Fibroblast of lung (primary cell): ENCODE results near the gene LTBP4. TPM values are rescaled to one million over a fixed set of nuclear protein-coding genes. Genes with fewer than 3 reads are reported as not detected.
A peak's percentile ranks its signal among the peaks of the same experiment; 100 is the strongest.

ENCODE experiments used
- DNase-seq, 2 donors: peaks; one replicate each; pipeline versions ENCODE4 v3.0.0 to v3.0.0-alpha.2; 2010; ENCODE audit warnings: low read depth in 2 of 2
- H2AFZ ChIP-seq: 2 replicates; pipeline ENCODE4 v1.5.1; 2012; ENCODE audit warnings: low read length, control low read depth, inconsistent platforms
- H3K27ac ChIP-seq: 2 replicates; pipeline ENCODE4 v1.5.1; 2011; ENCODE audit warnings: low read length, control low read depth; ENCODE audit not compliant: insufficient read depth
- H3K27me3 ChIP-seq: 2 replicates; pipeline ENCODE4 v1.5.1; 2011; ENCODE audit warnings: mild to moderate bottlenecking, low read length; ENCODE audit not compliant: control insufficient read depth, insufficient read depth
- H3K36me3 ChIP-seq: 2 replicates; pipeline ENCODE4 v1.5.1; 2011; ENCODE audit warnings: low read length; ENCODE audit not compliant: control insufficient read depth, insufficient read depth
- H3K4me1 ChIP-seq: 2 replicates; pipeline ENCODE4 v1.5.1; 2011; ENCODE audit warnings: low read length; ENCODE audit not compliant: control insufficient read depth, insufficient read depth; ENCODE audit errors: extremely low read depth
- H3K4me2 ChIP-seq: 2 replicates; pipeline ENCODE4 v1.5.1; 2011; ENCODE audit warnings: low read length, control low read depth; ENCODE audit not compliant: insufficient read depth; ENCODE audit errors: extremely low read depth
- H3K4me3 ChIP-seq, 4 experiments: fragments of 200-600 bp in 1 of 4; sonication (generic) in 1 of 4; replicated peaks in 1 of 4; 2 replicates each; pipeline ENCODE4 v1.5.1; 2011 to 2016; ENCODE audit warnings: low read length in 4 of 4, low read depth in 3 of 4, mild to moderate bottlenecking in 3 of 4, control low read depth in 2 of 4, inconsistent platforms in 1 of 4, mixed read lengths in 1 of 4; ENCODE audit not compliant: insufficient read depth in 1 of 4; ENCODE audit errors: control extremely low read depth in 1 of 4
- H3K79me2 ChIP-seq: 2 replicates; pipeline ENCODE4 v1.5.1; 2012; ENCODE audit warnings: mild to moderate bottlenecking, low read length, inconsistent platforms; ENCODE audit not compliant: control insufficient read depth, insufficient read depth
- H3K9ac ChIP-seq: 2 replicates; pipeline ENCODE4 v1.5.1; 2011; ENCODE audit warnings: mild to moderate bottlenecking, low read length, control low read depth; ENCODE audit not compliant: insufficient read depth
- H3K9me3 ChIP-seq: 2 replicates; pipeline ENCODE4 v1.5.1; 2012; ENCODE audit warnings: low read depth, low read length; ENCODE audit not compliant: control insufficient read depth, insufficient read depth
- H4K20me1 ChIP-seq: 2 replicates; pipeline ENCODE4 v1.5.1; 2011; ENCODE audit warnings: low read length; ENCODE audit not compliant: control insufficient read depth, insufficient read depth; ENCODE audit errors: extremely low read depth
- EZH2 ChIP-seq: IDR thresholded peaks from 2 replicates; pipeline ENCODE4 v1.5.1; 2012; ENCODE audit warnings: low read length, control low read depth, mild to moderate bottlenecking; ENCODE audit errors: missing control alignments
- polyA plus RNA-seq, 2 donors: library from polyadenylated mRNA; depleted of rRNA in 1 of 2; stranded (reverse) in 1 of 2; unstranded in 1 of 2; fragments of >200 nt; gene quantifications; 2 replicates each; pipeline ENCODE4 v1.2.1, GENCODE V29; 2011 to 2012; ENCODE audit warnings: missing spikeins in 1 of 2
- total RNA-seq: library from RNA; depleted of rRNA; stranded (reverse); fragments of >200 nt; gene quantifications from 2 replicates; pipeline ENCODE4 v1.2.1, GENCODE V29; 2014
- TF ChIP-seq, protein P1 (sequence below), 2 donors: IDR thresholded peaks in 1 of 2; conservative IDR thresholded peaks in 1 of 2; 1 replicate in 1 of 2; 2 replicates in 1 of 2; pipeline ENCODE4 v1.5.1; 2011 to 2012; ENCODE audit warnings: low read length in 2 of 2, control low read depth in 1 of 2, inconsistent platforms in 1 of 2, low read depth in 1 of 2, mild to moderate bottlenecking in 1 of 2

The LTBP4 gene
- total and polyA plus RNA-seq, 2 donors (not counting 1 experiment from before 2014, with no cell fraction given): 31.7 to 46.4 TPM

DNA sequence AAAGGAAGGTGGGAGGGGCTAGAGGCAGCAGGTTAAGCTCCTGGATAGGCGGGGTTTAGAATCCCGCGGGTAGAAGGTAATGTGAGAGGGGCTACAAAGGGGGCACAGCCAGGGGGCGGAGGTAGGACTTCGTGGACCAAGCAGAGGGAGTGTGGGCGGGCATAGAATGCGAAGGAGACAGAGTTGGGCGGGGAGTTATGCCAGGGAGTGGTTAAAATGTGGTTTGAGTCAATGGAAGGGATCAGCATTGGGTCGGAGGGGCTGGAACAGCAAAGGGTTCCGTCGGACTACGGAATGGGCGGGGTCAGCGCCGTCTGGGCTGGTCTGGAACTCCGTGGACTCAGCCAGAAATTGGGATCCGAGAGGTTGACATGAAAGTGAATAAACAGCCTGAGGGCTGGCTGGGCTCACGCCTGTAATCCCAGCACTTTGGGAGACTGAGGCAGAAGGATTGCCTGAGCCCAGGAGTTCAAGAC, 3.0 kb downstream of the LTBP4 start:
- no peak overlapping the region for H3K4me2 ChIP-seq
- DNase-seq: no peak
- no peak for TF ChIP-seq EZH2
- TF ChIP-seq, protein P1, sequence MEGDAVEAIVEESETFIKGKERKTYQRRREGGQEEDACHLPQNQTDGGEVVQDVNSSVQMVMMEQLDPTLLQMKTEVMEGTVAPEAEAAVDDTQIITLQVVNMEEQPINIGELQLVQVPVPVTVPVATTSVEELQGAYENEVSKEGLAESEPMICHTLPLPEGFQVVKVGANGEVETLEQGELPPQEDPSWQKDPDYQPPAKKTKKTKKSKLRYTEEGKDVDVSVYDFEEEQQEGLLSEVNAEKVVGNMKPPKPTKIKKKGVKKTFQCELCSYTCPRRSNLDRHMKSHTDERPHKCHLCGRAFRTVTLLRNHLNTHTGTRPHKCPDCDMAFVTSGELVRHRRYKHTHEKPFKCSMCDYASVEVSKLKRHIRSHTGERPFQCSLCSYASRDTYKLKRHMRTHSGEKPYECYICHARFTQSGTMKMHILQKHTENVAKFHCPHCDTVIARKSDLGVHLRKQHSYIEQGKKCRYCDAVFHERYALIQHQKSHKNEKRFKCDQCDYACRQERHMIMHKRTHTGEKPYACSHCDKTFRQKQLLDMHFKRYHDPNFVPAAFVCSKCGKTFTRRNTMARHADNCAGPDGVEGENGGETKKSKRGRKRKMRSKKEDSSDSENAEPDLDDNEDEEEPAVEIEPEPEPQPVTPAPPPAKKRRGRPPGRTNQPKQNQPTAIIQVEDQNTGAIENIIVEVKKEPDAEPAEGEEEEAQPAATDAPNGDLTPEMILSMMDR (conservative IDR thresholded peaks at IDR 0.05 in 1 of 2, IDR thresholded peaks at IDR 0.05 in 1 of 2; ENCODE audit: low read depth in 1 of 2, low read length in 2 of 2): no peak
- no peak overlapping the region for H2AFZ ChIP-seq
- no peaks in the 10 kb centered on the region for H3K9me3 ChIP-seq
- peak overlapping the region in 3 of 4 experiments; percentile 22 to 87 (median 25) for H3K4me3 ChIP-seq
- H3K79me2 ChIP-seq: no peaks in the 10 kb centered on the region
- H4K20me1 ChIP-seq: no peaks in the 10 kb centered on the region
- H3K27ac ChIP-seq: no peak overlapping the region
- H3K4me1 ChIP-seq: peaks cover 22% of the 10 kb centered on the region
- peaks cover 2% of the 10 kb centered on the region for H3K27me3 ChIP-seq
- no peaks in the 10 kb centered on the region for H3K36me3 ChIP-seq
- no peak overlapping the region for H3K9ac ChIP-seq

DNA sequence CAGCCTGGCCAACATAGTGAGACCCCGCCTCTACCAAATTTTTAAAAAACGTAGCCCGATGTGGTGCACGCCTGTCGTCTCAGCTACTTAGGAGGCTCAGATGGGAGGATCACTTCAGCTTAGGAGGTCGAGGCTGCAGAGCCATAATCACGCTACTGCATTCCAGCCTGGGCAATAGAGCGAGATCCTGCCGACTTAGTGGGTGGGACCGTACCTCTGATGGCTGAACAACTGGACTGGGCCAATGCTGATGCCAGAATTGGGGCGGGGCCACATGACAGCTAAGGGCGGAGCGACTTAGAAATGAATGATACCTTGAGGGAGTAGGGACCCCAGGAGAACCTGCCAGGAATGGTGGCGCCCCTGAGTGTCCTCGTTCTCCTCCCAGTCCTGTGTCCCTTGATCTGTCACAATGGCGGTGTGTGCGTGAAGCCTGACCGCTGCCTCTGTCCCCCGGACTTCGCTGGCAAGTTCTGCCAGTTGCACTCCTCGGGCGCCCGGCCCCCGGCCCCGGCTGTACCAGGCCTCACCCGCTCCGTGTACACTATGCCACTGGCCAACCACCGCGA, 3.6 kb downstream of the LTBP4 start:
- no peak for DNase-seq
- Histone ChIP-seq H3K9me3 (no peaks in the 10 kb centered on the region), H3K36me3 (no peaks in the 10 kb centered on the region), H3K4me1 (peaks cover 22% of the 10 kb centered on the region), H3K4me2 (peak overlapping the region; percentile 66), H3K27ac (no peak overlapping the region), H3K27me3 (peaks cover 2% of the 10 kb centered on the region), H2AFZ (no peak overlapping the region), H3K4me3 (peak overlapping the region in 1 of 4 experiments; percentile 37), H3K79me2 (no peaks in the 10 kb centered on the region), H3K9ac (no peak overlapping the region), H4K20me1 (no peaks in the 10 kb centered on the region)
- TF ChIP-seq EZH2: no peak
- TF ChIP-seq, protein P1 (conservative IDR thresholded peaks at IDR 0.05 in 1 of 2, IDR thresholded peaks at IDR 0.05 in 1 of 2; ENCODE audit: low read depth in 1 of 2, low read length in 2 of 2): no peak

DNA sequence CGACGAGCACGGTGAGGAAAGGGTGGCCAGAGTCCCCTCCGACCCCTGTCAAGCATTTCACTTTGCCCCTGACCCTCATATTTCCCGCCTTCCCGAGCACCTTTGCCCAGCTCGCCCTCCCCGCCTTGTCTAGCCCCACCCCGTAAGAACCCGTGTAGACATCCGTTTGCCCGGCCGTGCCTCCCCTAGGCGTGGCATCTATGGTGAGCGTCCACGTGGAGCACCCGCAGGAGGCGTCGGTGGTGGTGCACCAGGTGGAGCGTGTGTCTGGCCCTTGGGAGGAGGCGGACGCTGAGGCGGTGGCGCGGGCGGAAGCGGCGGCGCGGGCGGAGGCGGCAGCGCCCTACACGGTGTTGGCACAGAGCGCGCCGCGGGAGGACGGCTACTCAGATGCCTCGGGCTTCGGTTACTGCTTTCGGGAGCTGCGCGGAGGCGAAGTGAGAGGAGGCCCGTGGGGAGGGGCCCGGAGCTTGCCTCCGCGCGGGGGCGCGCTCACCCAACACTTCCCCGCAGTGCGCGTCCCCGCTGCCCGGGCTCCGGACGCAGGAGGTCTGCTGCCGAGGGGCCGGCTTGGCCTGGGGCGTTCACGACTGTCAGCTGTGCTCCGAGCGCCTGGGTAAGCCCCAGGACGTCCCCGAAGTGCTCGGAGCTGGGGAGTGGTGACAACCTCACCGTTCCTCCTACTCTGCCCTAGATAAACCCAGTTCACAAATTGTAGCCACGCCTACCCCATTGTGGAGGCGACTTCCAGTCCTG, 4.2 kb downstream of the LTBP4 start:
- Histone ChIP-seq H3K79me2 (no peaks in the 10 kb centered on the region), H3K27ac (no peak overlapping the region), H3K36me3 (no peaks in the 10 kb centered on the region), H3K4me3 (peak overlapping the region in 3 of 4 experiments; percentile 3 to 37 (median 16)), H3K27me3 (peaks cover 2% of the 10 kb centered on the region), H3K4me2 (peak overlapping the region; percentile 66), H4K20me1 (no peaks in the 10 kb centered on the region), H3K9ac (no peak overlapping the region), H3K4me1 (peaks cover 22% of the 10 kb centered on the region), H2AFZ (no peak overlapping the region), H3K9me3 (no peaks in the 10 kb centered on the region)
- TF ChIP-seq, protein P1 (conservative IDR thresholded peaks at IDR 0.05 in 1 of 2, IDR thresholded peaks at IDR 0.05 in 1 of 2; ENCODE audit: low read depth in 1 of 2, low read length in 2 of 2): no peak
- no peak for TF ChIP-seq EZH2
- peak; percentile 63 to 72 for DNase-seq
